HG03575 (cell line): ENCODE results near the gene BET1.

Source experiments
- ATAC-seq: cut with Tn5 transposase; IDR thresholded peaks from one replicate; pipeline ENCODE4 v1.9.1; 2021; ENCODE audit not compliant: unreplicated experiment, insufficient number of reproducible peaks, low FRiP score; ENCODE audit errors: extremely low read depth

BET1 gene

DNA sequence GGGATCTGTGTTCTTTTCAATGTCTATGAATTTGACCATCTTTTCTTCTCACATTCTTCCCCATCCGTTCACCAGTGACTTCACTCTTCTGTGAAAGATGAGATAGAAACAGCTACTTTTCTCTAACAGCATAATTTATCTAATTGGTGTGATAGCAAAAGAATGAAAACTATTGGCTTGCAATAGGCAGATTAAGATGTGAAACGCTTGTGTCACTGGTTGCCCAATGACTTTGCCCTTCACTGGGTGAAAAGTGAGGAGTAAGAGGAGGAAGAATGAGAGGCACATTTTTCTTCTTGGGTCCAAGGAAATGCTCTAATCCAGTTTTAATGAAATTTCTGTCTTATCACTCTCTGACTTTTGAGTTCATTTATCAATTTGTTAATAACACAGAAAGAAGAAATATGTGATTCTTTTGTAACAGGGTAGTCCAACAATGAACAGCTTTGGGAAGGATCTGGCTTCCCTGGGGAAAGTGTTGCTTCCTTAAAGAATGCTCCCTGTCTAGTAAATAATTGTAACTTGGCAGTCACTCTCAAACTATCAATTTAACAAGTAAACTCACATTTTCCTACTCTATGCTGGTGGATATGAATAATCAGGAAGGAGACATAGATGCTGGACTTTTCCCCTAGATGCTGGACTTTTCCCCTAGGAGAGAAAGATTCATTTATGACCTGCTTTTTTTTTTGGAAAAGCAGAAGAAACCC is 35.1 kb downstream of the BET1 start:
- ATAC-seq = no peak

DNA sequence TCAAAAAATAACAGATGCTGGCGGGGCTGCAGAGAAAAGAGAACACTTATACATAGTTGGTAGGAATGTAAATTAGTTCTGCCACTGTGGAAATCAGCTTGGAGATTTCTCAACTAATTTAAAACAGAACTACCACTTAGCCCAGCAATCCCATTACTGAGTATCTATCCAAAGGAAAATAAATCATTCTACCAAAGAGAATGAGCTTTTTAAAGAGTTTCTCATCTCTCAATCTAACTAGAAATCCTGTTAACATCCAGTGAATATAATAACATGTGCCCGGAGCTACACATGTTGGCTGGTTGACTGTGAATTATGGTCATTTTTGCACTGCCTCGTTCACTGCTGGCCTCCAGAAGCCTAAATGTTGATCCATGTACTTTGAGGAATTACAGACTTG is 39.3 kb downstream of the BET1 start:
- no peak for ATAC-seq

DNA sequence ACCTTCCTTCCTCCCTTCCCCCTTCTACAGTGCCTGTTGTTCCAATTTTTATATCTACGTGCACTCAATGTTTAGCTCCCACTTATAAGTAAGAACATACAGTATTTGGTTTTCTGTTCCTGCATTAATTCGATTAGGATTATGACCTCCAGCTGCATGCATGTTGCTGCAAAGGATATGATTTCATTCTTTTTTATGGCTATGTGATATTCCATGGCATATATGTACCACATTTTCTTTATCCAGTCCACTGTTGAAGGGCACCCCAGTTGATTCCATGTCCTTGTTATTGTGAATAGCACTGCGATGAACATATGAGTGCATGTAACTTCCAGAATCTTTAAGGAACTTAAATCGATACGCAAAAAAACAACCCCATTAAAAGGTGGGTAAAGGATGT is 39.9 kb downstream of the BET1 start:
- ATAC-seq = no peak

DNA sequence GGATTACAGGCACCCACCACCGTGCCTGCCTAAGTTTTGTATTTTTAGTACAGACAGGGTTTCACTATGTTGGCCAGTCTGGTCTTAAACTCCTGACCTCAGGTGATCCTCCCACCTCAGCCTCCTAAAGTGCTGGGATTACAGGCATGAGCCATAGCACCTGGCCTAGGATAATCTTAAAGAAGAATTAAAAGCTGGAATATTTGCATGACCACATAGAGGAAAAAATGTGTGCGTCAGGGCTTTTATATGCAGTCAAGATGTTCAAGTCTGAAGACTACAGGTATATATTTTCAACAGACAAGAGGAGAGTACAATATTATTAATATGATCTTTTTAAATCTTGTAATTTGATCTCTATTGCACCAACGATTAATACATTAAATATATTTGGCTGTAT is 43.2 kb downstream of the BET1 start:
- ATAC-seq = no peak

DNA sequence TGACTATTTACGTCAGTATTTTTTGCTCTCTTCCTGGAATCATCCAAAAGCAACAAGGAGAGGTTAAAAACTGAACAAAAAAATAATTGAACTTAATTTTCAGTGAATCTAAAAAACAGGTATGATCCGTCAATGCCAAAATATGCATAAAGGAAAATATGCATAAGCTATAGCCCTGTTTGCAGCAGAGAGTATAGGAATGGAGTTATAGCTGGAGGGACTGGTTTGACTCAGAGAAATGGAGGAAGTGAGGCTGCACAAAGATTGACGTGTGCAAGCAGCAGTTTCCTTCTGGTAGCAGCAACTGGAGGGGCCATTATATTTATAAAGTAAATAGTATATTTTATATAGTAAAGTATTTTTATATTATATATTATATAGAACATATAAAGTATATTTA is 45.5 kb downstream of the BET1 start:
- ATAC-seq = no peak

DNA sequence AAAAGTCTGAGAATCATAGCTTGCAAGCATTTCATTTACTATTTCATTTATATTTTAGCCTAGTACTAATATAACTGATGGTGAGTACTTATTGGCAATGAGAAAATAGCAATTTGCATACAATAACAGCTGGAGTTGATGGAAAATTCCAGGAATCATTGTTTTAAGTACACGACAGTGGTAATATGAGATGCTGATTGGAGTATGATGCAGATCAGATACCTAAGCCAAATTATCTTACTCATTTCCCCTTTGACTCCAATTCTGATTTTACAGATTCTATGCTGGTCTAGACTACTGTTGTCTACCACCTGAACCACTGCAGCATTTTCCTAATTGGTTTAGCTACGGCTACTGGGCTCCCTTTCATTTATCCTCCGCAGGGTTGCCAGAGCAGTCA is 45.9 kb downstream of the BET1 start:
- no peak for ATAC-seq

DNA sequence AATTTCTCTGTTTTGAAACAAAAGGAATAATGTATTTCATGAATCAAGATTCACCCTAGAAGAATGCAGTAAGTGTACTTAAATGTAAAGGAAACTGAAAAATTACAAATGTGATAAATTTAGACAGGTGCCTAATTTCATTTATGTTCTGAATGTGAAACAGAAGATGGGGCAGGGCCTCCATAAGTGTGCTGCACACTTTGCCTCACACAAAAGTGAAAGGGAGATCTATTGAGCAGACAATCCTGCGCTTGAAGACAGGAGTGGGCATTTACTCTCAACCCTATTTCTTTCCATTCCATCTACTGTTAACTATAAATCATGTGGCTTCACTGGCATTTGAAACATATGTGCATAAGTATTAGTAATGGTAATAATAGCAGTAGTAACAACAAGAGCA is 46.4 kb downstream of the BET1 start:
- ATAC-seq = no peak

DNA sequence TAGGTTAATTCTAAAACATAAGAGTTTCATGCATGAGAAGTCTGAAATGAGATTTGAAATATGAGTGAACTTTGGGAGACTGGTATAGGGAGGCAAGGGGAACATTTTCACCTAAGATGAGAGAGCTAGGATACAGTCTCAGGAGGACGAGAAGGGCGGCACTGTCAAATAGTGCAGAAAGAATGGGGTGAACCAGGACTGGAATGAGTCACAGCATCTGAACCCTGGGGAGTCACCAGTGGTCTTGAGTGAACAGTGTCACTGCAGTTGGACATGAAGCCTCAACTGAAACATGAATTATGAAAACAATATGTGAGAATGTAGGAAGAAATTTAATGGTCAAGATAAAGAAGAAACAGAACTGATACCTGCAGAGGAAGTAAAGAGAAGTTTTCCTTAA is 48.9 kb downstream of the BET1 start:
- ATAC-seq = no peak

DNA sequence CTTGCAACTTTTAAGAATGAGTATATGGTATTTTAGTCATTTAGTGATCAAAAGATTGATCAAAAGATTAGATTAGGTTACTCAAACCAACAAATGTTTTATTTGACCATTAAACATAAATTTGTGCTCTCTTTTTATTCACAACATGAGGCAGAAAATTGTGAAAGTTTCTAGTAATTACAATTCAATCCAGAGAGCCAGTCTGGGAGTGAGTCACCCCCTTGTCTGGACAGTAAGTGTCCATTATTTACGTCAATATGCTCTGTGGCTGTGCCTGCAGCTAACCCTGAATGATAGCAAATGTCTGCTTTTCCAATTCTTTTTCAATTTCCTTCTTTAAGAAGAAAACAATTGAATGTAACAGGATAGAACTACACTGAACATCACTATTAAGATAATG is 54.7 kb downstream of the BET1 start:
- ATAC-seq = no peak

DNA sequence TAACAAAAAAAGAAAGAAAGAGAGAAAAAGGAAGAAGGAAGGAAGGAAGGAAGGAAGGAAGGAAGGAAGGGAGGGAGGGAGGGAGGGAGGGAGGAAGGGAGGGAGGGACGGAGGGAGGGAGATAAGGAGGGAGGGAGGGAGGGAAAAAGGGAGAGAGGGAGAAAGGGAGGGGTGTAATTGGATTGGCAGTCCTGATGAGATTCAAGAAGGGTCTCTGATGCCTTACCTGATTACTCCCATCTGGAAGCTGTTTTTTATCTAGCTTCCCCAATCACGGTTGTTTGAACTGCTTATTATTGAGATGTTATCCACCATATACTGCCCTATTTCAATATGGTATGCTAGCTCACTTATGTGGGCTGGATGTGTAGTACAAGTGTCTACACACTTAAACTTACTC is 55.3 kb downstream of the BET1 start:
- no peak for ATAC-seq

DNA sequence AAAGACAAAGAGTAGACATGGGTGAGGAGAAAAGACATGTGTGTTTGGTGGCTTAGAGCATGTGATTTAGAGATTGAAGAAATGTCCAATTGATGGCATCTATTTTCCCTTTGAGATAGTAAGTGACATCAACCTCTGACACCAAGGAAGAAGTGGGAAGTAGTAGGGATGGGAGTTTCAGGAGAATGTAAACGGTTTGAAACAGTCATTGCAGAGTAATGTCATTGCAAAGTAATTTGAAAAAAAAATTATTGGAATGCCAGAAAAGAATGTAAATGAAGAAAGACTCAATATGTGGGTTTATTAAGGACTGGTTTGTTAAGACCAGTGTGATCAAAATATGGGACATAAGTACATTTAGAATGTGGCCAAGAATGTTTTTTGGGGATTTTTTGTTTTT is 56.0 kb downstream of the BET1 start:
- no peak for ATAC-seq

DNA sequence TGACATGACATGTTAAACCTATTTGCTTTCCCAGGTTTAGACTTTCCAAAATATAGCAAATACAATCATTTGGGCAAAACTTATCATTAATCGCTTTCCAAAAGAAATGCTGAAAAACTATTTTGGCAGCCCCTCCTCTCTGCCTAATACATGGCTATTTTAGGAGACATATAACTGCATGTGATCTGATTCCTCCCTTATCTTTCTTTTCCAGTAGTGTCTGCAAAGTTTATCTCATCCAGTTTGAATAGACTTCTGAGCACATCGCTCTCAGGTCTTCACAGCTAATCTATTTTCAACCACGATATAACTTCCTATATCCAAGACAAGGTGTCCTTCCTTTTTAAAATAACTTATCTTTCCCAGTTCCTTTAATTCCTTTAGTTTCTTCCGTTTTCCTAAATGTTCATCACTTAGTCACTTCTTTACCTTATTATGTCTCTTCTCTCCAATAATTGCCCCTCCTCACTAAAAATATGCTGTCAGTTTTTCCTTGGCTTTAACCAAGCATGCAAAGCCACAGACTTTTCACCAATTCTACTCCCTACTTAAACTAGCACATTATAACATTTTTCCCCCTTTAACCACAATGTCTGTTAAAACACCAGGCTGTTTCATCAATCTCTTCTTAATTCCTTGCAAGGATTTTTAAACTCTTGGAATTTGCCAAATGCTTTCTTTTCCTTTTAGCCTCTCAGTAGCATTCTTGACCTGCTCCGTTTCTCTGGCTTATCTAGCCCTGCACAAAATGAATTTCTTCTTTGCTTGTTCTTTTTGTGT is 58.2 kb downstream of the BET1 start:
- ATAC-seq = no peak

DNA sequence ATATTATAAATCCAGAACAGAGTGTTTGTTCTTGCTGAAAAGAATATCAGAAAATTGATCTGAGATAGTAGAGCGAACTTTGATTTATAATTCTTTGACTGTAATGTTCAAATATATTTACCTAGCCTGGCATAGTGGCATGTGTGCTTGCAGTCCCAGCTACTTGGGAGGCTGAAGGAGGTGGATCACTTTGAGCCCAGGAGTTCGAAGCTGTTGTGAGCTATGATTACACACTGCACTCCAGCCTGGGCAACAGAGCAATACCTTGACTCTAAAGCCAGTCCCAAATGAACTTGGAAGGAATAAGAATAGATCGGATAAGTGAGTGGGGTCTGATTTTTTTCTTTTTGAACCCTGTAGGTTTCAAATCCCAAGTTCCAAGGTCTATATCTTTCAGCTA is 59.1 kb downstream of the BET1 start:
- ATAC-seq = no peak

DNA sequence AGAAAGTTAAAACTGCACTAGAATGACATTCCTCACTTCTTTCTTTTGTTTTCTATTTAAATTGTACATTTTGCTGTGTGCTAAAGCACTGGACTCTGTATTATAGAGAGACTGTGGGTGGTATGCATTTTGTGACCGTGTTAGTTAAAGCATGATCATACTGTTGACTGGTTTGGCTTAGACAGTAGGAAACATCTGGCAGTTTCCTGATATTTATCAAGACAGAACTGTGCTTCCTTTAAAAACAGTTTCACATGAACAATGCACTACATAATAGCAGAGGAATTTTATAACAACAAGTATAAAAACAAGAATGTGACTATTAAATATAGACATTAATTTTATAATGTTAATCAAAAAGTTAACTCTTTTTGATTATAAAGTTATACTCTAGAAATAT is 59.5 kb downstream of the BET1 start:
- ATAC-seq = no peak

DNA sequence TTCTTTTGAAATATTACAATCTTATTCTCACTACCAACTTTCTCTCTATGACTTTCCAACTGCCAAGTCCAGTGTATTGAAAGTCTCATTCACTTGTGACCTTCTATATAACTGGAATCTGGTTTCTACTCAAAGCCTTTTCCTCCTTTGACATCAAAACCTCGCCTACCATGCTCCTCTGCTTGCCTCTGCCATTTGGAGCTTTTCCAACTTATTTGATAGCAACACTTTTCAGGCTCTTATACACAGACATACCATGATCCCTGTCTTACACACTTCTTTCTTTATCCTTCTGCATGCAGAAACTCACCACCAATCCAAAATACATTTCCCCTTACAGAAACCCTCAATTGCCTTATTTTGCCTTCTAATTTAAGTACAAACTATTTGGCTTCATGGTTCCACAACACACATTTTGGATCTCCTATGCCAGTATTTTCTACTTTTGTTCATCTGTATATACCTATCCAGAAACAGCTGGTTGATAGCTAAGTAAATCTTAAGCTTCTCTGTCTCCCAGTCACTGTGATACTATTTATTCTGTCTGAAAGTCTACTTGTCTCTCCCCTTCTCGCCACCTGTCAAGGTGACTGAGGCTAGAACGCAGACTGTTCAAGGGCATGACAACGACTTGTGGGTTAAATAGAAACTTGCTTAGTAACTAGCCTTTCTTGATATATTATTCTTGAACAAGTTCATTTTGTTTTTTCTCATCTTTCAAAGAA is 60.2 kb downstream of the BET1 start:
- no peak for ATAC-seq
